ENCODE results near the gene SMYD3.

Gene SMYD3

GRCh38 chr1:246544001-246544400, 36.9 kb upstream of the SMYD3 start:
- no peak for TF ChIP-seq CTCF (IDR thresholded peaks at IDR 0.05; ENCODE audit: low read depth, low read length, missing control alignments)
- in situ Hi-C loops (cut with HindIII; ENCODE audit: low pct_ligation_motif_present, low sequenced_read_pairs): no loop called here

GRCh38 chr1:246540738-246541491, 33.8 kb upstream of the SMYD3 start:
- Histone ChIP-seq H3K36me3 (replicated peaks) (peaks cover 27% of the 10 kb centered on the region), H3K4me3 (ENCODE audit: low read depth, low read length) (no peak overlapping the region), H3K27ac (no peak overlapping the region), H3K27me3 (replicated peaks) (no peaks in the 10 kb centered on the region)
- TF ChIP-seq CTCF (IDR thresholded peaks at IDR 0.05; ENCODE audit: low read depth, low read length, missing control alignments): no peak
- no peak for DNase-seq
- in situ Hi-C loops (cut with HindIII; ENCODE audit: low pct_ligation_motif_present, low sequenced_read_pairs): no loop called here

More at GRCh38 chr1:246544001-246544400, 36.9 kb upstream of the SMYD3 start:
- Histone ChIP-seq H3K36me3 (replicated peaks) (peaks cover 40% of the 10 kb centered on the region), H3K27ac (no peak overlapping the region), H3K4me3 (ENCODE audit: low read depth, low read length) (no peak overlapping the region), H3K27me3 (replicated peaks) (no peaks in the 10 kb centered on the region)
- DNase-seq: no peak

- Histone ChIP-seq H3K27me3 (replicated peaks) (no peaks in the 10 kb centered on the region), H3K4me3 (ENCODE audit: low read depth, low read length) (no peak overlapping the region), H3K27ac (no peak overlapping the region), H3K36me3 (replicated peaks) (peaks cover 11% of the 10 kb centered on the region)
- in situ Hi-C loops (cut with HindIII; ENCODE audit: low pct_ligation_motif_present, low sequenced_read_pairs): no loop called here
- TF ChIP-seq CTCF (IDR thresholded peaks at IDR 0.05; ENCODE audit: low read depth, low read length, missing control alignments): no peak
- no peak for DNase-seq
Measured at GRCh38 chr1:246537887-246538286, 30.8 kb upstream of the SMYD3 start.

- in situ Hi-C loops (cut with HindIII; ENCODE audit: low pct_ligation_motif_present, low sequenced_read_pairs): no loop called here
- Histone ChIP-seq H3K36me3 (replicated peaks) (peaks cover 10% of the 10 kb centered on the region), H3K27me3 (replicated peaks) (no peaks in the 10 kb centered on the region), H3K27ac (no peak overlapping the region), H3K4me3 (ENCODE audit: low read depth, low read length) (no peak overlapping the region)
- DNase-seq: no peak
- no peak for TF ChIP-seq CTCF (IDR thresholded peaks at IDR 0.05; ENCODE audit: low read depth, low read length, missing control alignments)
Measured at GRCh38 chr1:246537441-246537840, 30.4 kb upstream of the SMYD3 start.

- DNase-seq: no peak
- no peak for TF ChIP-seq CTCF (IDR thresholded peaks at IDR 0.05; ENCODE audit: low read depth, low read length, missing control alignments)
Measured at GRCh38 chr1:246534114-246534513, 27.0 kb upstream of the SMYD3 start.

More at GRCh38 chr1:246534114-246534513, 27.0 kb upstream of the SMYD3 start:
- no peak overlapping the region for H3K27ac ChIP-seq
- no peaks in the 10 kb centered on the region for H3K36me3 ChIP-seq (replicated peaks)
- H3K27me3 ChIP-seq (replicated peaks): no peaks in the 10 kb centered on the region
- in situ Hi-C loops (cut with HindIII; ENCODE audit: low pct_ligation_motif_present, low sequenced_read_pairs): no loop called here
- no peak overlapping the region for H3K4me3 ChIP-seq (ENCODE audit: low read depth, low read length)
